GM18520 (cell line): ENCODE data around the gene CMIP.
"Not testable (repeated sequence)": the region's sequence is repeated elsewhere in the genome, so short reads cannot be mapped to it uniquely, and the experiment has no call there.

Experiments used
- ATAC-seq: cut with Tn5 transposase; IDR thresholded peaks from one replicate; pipeline ENCODE4 v1.9.1; 2021; ENCODE audit not compliant: unreplicated experiment

CMIP gene

DNA sequence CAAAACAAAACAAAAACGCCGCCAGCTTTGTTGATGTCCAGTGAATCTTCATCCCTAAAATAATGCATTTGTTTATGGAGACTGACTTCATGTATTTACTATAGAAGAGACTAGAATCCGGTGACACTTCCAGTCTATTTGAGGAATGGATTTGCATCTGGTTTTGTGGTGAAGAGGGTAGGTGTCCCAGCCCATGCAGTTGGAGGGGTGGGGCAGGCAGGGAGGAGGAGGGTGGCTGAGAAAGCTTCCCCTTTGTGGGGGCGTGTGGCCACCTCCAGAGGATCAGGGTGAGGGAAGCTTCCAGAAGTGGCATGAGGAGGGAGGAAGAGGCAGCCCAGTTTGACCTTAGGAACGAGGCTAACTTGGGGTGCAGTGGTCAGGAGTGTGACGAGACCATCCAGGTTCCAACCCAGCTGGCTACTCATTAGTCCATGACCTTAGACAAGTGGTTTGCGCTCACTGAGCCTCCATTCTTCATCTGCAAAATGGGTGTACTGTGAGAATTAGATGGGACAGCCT is 69.5 kb downstream of the CMIP start:
- no peak for ATAC-seq

DNA sequence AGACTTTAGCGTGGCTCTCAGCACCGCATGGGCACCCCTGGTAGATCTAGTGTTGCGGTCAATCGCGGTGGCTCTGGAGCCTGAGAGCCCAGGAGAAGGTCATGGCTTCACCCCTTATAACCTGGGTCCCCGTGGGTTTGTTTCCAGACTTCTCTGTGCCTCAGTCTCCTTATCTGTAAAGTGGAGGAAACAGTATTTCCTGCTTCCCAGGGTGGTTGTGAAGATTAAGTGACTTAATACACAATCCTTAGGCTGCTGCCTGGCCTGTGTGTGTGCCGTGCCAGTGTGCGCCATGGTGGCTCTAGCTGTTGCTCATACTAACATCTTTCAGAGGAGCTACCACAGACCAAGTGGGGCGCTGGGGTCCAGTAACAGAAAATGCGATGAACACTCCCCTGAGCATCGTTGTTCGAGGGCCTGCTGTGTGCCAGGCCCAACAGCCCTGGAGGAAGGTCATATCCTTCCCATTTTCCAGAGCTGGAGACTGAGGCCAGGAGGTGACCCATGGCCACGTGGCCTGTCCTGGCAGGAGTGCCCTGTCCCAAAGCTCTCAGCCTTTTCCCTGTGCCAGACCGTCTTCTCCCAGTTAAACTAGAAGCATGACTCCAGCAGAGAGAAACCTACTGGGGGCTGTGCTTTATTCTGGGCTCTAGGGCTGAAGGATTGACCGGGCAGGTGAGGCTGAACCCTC is 70.1 kb downstream of the CMIP start:
- no peak for ATAC-seq

DNA sequence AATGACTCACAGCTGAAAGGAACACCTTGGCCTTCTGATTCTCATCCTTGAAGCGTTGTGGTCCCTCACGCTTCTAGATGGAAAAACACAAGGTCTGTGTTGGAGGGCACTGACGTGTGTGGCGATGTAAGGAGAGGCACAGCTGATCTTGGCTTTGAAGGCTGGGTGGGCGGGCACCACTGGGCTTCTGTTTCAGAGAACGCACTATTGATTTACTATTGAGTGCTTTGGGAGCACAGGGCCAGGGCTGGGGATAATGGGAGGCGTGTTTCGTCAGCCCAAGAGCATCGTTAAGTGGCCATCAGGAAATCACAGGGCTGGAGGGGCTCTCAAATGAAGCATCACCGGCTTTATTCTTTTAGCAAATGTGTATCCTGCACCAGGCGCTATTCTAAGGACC is 70.7 kb downstream of the CMIP start:
- no peak for ATAC-seq

DNA sequence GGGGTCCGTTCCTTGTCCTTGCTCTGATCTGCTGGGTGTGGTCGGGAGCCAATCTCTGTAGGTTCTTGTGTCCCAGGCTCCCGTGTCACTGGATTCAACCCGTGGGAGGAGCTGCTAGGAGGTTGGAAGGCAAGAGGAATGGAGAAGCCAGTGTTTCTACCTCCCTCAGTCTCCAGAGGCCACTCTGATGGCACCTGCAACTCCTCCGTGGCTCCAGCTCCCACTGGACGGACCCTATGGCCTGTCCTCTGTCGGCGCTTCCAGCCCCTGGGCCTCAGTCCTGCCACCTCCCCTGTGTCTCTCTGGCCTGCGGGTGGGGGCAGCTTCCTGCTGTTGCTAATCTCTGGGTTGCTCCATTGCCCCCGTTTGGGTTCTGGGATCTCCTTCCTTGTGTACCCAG is 71.1 kb downstream of the CMIP start:
- no peak for ATAC-seq

DNA sequence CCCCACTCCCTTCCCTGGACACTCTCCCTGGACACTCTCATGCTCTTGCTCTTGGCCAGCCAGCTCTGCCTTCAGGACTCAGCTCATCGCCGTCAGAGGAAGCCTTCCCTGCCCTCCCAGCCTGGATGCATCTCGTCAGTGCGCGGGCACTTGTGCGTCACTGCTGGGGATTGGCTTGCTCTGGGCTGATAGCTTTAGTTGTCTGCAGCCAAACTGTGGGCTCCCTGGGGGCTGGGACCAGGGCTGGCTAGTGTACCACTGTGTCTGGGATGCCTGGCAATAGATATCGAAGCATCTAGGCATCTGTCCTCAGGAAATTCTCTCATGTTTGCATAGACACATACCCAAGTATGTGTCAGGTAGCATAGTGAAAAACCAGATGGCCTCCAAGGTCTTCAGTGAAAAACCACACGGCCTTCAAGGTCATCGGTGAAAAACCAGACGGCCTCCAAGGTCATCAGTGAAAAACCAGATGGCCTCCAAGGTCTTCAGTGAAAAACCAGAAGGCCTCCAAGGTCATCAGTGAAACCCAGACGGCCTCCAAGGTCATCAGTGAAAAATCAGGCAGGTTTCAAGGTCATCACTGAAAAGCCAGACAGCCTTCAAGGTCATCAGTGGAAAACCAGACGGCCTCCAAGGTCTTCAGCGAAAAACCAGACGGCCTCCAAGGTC is 72.0 kb downstream of the CMIP start:
- no peak for ATAC-seq

DNA sequence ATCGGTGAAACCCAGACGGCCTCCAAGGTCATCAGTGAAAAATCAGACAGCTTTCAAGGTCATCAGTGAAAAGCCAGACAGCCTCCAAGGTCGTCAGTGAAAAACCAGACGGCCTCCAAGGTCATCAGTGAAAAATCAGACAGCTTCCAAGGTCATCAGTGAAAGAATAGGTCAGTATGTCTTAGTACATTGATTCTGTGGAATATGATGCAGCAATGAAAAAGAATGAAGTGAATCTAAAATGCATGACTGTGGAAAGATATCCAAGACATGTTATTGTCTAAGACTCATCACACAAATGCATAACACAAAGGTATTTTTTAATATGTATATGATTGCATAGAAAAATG is 72.5 kb downstream of the CMIP start:
- no peak for ATAC-seq

DNA sequence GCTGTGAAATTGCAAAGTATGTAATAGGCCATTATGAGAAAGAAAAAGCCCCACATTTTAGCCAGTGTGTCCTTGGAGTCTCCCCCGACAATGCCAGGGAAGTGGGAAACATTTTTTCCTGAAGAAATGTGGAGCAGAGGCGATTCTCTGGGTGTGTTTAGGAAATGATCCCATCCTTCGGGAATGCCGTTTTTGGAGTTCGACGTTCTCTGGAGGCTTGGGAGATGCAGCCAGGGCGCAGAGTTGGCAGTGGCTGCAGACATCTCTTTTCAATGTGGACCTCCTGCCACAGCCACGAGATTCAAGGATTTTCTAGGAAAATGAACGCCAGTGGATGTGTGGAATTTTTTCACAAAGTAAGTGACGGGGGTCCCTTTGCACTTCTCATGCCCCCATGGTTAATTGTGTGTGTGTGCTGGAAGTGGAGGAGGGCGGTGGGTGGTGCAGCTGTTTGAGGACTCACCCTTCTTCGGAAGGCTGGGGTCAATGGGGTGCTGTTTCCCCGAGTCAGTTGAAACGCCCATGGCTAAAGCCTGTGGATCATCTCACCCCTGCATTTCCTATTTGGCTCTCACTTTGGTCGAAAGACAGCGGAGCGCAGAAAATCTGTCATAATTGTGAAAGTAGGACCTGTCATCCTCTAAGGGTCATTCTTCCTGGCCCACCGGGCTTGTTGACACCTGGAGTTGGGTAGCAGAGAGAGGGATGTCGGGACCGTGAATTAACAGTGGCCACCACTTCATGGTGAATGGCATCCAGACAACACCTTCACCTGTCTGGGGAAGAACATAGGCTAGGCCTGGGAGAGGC is 73.2 kb downstream of the CMIP start:
- ATAC-seq, result no peak

DNA sequence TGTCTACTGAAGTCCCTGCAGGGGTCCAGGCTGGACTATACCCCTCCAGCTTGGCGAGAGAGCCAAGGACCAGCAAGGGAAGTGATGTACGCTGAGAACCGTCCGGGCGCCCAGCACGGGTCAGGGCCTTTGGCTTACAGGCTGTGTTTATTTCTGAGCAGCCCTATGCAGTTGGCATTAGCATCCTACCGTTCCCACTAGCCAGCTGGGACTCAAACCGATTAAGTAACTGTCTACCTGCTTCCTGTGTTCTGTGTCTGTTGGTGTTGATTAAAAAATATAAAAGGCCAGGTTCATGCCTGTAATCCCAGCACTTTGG is 73.8 kb downstream of the CMIP start:
- no peak for ATAC-seq

DNA sequence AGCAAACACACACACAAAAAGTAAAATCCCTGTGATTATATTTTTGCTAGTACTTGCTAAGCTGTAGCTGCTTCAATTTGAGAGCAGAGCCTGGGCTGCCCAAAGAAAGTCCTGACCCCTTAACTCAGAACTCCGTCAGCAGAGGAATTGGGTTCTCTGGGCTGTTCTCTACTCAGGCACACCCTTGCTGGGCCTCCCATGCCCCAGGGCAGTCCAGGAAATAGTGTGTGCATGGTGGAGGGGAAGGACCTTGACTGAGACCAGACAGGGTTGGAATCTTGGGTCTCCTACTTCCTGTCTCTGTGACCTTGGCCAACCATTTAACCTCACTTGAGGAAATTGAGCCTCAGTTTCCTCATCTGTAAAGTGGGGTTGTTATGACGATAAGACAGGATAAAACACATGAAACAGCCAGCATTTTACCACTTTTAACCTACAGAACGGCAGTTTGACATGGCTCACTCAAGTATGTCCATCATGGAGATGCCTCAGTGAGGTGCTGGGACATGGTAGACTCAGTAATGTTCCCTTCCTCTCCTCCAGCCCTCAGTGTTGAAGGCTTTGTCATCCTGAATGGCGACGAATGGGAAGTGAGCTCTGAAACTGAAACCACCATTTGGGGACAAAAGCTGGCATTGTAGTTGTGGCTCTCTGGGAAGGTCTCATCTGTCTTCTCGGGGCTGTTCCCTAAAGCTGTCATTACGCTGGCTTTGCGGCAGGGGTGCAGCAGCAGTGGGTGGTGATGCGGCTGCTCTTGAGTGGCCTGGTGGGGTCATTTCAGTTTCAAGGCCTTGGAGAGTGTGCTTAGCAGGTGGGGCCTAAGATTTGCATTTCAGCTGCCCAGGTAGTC is 74.9 kb downstream of the CMIP start:
- no peak for ATAC-seq

DNA sequence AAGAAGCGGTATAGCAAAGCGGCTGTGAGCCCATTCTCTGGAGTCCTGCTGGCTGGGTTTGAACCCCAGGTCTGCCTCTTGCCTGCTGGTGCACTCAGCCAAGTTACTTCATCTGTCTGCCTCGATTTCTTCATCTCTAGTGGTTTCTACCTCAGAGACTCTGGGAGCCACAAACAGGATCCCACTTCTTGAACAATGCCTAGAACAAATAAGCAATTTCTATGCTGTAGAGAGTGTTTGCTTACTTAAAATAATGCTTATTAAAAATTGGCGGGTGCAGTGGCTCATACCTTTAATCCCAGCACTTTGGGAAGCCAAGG is 75.5 kb downstream of the CMIP start:
- no peak for ATAC-seq

DNA sequence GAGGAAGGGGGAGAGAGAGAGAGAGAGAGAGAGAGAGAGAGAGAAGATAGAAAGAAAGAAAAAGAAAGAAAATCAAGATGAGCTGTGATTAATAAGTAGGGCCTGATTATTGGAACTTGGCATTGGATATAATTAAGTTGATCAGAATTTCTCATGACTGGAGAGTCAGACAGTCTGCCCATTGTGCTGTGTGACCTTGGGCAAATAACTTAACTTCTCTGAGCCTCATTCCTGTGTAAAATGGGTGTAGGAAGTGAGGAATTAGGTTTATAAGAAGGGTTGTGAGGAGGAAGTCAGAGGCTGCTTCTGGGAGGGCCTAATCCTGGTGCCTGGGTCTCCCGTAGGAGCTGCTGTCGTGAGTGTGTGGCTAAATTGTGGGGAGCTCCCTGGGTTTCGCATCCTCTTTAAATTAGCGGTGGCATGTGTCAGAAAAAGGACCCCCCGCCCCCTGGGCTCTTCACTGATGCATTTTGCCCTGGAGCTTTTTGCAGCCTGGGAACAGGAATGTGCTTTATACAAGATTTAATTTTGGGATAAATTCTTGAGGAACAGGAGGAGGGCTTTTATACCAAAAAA is 76.0 kb downstream of the CMIP start:
- ATAC-seq, result no peak

DNA sequence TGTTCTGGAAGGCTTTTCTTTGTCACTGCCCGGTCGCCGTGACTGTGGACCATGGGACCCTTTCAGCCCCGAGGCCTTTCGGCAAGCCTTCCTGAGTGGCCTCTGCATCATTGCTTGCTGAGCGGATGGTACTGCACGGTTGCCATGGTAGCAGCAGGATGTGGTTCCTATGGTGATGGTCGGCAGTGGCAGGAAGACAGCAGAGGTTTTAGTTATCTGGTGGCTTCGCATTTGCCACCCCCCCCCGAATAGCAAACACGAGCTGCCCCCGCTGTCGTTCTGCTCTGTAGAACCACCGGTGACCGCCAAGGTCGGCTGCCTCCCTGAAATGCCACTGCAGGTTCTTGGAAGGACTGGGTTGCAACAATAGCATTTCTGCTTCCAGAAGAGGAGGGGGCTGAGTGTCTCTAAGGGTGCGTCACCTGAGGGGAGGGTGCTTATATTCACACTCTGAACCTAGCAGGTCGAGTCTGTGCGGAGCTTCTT is 76.6 kb downstream of the CMIP start:
- no peak for ATAC-seq

DNA sequence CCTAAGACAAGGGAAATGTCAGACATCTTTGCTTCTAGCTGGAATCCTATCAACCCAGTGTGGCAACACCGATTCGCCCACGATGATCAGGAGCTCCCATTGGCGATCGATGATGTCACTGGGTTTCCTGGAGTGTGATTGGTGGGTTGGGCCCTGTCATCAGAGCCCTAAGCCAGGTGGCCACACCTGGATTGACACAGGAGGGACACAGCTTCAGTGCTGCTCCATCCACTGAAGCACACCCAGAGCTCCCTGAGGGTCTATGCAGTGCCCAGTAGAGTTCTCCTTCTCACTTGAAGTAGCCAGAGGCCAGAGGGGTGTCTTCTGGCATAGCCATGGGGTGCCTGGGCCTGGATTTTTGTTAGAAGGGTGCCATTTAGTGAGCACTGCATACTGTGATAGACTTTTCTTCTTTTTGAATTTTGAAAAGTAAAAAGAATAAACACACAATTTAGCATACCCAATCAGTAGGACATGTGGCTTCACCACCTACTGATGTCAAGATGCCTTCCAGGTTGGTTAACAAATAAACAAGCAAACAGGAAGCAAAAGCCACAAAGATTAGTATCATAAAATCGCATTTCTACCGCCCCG is 77.6 kb downstream of the CMIP start:
- ATAC-seq, result no peak

DNA sequence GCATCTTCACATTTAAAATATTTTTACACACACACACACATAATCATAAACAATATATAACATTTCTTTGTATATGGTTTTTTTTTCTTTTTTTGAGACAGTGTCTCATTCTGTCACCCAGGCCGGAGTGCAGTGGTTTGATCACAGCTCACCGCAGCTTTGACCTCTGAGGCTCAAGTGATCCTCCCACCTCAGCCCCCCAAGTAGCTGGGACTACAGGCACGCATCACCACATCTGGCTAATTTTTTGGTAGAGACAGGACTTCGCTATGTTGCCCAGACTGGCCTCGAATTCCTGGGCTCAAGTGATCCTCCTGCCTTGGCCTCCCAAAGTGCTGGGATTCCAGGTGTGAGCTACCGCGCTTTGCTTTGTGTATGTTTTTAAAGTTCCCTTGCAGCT is 78.2 kb downstream of the CMIP start:
- not testable (repeated sequence) for ATAC-seq

DNA sequence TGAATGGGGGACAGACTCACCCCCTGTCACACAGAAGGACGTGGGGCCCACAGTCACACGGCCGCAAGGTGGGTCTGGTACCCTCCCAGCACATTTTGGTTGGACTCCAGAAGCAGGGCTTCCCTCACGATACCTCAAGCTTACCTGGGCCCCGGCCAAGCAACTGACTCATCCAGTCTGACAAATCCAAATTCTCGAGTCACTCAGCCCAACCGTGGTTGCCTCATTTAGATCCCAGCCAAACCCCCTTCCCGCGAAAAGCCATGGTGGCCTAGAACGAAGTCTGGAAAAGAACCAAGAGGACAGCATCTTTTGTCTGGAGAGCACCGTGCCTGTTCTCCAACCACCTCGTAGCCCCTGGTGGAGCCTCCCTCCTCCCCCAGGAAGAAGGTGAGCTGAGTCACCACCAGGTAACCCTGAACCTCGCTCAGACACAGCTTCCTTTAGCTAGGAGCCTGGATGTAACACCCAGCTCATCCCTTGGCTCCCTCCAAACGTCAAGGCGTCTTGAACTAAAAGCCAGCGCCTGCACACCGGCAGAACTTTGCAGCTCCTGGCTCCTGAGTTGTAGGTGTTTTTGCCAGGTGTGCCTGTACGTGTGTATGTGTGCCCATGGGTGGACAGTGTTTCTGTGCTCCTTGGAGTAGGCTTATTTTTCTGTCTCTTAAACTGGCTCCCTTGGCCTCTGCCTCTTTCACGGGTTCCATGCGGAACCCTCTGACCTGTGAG is 78.9 kb downstream of the CMIP start:
- ATAC-seq, result no peak

DNA sequence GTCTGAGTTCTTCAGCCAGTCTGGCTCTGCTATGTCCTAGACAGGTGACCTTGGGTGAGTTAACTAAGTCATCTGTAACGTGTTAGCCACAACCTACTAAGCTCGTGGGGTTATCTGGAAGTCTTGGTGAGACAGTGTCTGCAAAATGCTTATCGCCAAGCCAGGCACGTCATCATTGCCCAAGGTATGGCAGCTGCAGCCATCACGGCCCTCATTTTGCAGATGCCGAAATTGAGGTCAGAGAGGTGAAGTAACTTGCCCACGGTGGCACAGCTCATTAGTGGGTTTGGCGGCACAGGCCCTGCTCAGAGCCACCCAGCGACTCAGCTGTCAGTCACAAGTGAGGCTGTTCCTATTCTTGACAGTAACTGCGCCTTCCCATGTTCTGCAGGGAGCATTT is 79.8 kb downstream of the CMIP start:
- no peak for ATAC-seq

DNA sequence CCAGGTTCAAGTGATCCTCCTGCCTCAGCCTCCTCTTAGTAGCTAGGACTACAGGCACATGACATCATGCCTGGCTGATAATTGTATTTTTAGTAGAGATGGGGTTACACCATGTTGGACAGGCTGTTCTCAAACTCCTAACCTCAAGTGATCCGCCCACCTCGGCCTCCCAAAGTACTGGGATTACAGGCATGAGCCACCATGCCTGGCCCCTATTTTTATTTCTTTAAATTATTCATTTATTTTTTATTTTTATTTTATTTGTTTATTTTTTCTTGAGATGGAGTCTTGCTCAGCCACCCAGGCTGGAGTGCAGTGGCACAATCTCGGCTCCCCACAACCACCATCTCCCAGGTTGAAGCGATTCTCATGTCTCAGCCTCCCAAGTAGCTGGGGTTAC is 80.3 kb downstream of the CMIP start:
- ATAC-seq, result not testable (repeated sequence)

DNA sequence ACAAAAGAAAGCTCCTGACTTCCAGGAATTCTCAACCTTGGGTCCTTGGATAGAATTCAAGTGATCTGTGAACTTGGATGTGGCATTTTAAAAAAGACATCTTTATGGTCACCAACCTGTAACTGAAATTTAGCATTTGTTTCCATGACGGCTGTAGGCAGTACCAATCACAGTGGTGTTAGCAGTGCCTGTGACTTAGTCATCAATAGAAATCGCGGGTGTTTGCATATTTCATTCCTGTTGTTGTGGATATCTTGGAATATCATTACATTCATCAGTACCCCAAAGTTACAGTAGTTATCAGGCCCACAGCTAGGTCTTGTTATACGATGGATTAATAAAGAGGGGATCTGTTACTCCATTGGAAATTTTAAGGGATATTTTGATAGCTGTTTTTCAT is 81.6 kb downstream of the CMIP start:
- no peak for ATAC-seq

DNA sequence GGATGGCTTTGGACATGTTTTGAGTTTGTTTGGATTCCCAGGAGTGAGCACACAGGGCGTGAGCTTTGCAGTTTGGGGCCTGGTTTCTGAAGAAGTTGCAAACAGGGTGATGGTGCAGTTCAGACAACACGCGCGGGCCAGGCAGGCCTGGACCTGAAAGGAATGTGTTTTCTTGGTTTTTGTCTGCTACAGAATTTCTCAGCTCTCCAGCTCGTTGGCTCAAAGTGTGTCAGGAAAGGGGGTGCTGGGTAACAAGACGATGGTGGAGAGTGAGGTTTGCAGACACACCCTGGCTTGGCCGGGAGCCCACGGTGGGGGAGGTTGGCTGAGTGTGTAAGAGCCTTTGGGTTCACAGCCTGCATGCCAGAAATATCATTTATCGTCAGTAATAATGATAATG is 82.3 kb downstream of the CMIP start:
- ATAC-seq, result no peak
